B cell (primary cell): ENCODE measurements around the gene WDR54.

Source experiments
- CTCF ChIP-seq: fragments of 200-600 bp; IDR thresholded peaks from one replicate; pipeline ENCODE4 v1.8.0; 2022; ENCODE audit warnings: antibody characterized with exemption, mild to moderate bottlenecking
- EZH2 ChIP-seq: IDR thresholded peaks from 2 replicates; pipeline ENCODE4 v1.6.1; 2012; ENCODE audit warnings: borderline replicate concordance, low read depth, mild to moderate bottlenecking, moderate library complexity, low read length; ENCODE audit not compliant: insufficient read depth, poor library complexity, severe bottlenecking

GRCh38 chr2:74375838-74376237, 45.7 kb upstream of the WDR54 start:
- TF ChIP-seq CTCF (no peak), EZH2 (no peak)
